SK-N-SH (cell line): ENCODE results near the gene ACSL6. TPM values are rescaled to one million over a fixed set of nuclear protein-coding genes. Genes with fewer than 3 reads are reported as not detected.

Experiments used
- CTCF ChIA-PET: fragments of 300-600, 350-600 bp; formaldehyde crosslinking; extraction: SDS; loops from one replicate; lab custom pipeline; 2021; lab: Yijun Ruan, JAX
- POLR2A ChIA-PET: fragments of 350-600 bp; sonication (Branson Sonifier 250); formaldehyde crosslinking; extraction: SDS; loops from one replicate; lab custom pipeline; 2020; ENCODE audit warnings: antibody characterized with exemption, inconsistent platforms; lab: Yijun Ruan, JAX
- DNase-seq: peaks from one replicate; pipeline ENCODE4 v3.0.0; 2012
- H2AFZ ChIP-seq: fragments of 200-600 bp; sonication (generic); 2 replicates; pipeline ENCODE4 v1.8.1; 2016; ENCODE audit warnings: antibody characterized with exemption, mild to moderate bottlenecking, low read depth
- H3F3A ChIP-seq: fragments of 200-600 bp; sonication (generic); replicated peaks from 2 replicates; pipeline ENCODE3; 2016; ENCODE audit warnings: antibody characterized with exemption, mild to moderate bottlenecking; ENCODE audit not compliant: insufficient read depth
- H3K27ac ChIP-seq, 2 experiments: fragments of 200-500 bp in 1 of 2; fragments of 200-600 bp in 1 of 2; sonication (Bioruptor generic) in 1 of 2; sonication (generic), shearing (Covaris generic) in 1 of 2; 2 replicates each; pipeline versions ENCODE4 v1.5.1 to v1.6.1; 2014 to 2016; ENCODE audit warnings: low read depth in 2 of 2, inconsistent platforms in 1 of 2, low read length in 1 of 2, mild to moderate bottlenecking in 1 of 2, mixed read lengths in 1 of 2
- H3K27me3 ChIP-seq: fragments of 200-600 bp; sonication (generic), shearing (Covaris generic); 2 replicates; pipeline ENCODE4 v1.6.1; 2016; ENCODE audit warnings: mixed run types; ENCODE audit not compliant: insufficient read depth
- H3K36me3 ChIP-seq, 2 experiments: fragments of 200-500 bp in 1 of 2; fragments of 200-600 bp in 1 of 2; sonication (Bioruptor generic) in 1 of 2; sonication (generic) in 1 of 2; replicated peaks in 1 of 2; 2 replicates each; pipeline versions ENCODE3 to v1.5.1; 2014 to 2016; ENCODE audit warnings: low read length in 1 of 2, mild to moderate bottlenecking in 1 of 2; ENCODE audit not compliant: insufficient read depth in 2 of 2, control insufficient read depth in 1 of 2
- H3K4me1 ChIP-seq, 2 experiments: fragments of 200-500 bp in 1 of 2; fragments of 200-600 bp in 1 of 2; sonication (Bioruptor generic) in 1 of 2; sonication (generic), shearing (Covaris generic) in 1 of 2; 2 replicates each; pipeline versions ENCODE4 v1.5.1 to v1.6.1; 2014 to 2016; ENCODE audit warnings: low read depth in 1 of 2, low read length in 1 of 2, mixed run types in 1 of 2; ENCODE audit not compliant: insufficient read depth in 2 of 2, control insufficient read depth in 1 of 2
- H3K4me2 ChIP-seq: fragments of 200-600 bp; sonication (generic), shearing (Covaris generic); 2 replicates; pipeline ENCODE4 v1.6.1; 2017; ENCODE audit warnings: mixed run types
- H3K4me3 ChIP-seq, 2 experiments: fragments of 200-500 bp in 1 of 2; fragments of 200-600 bp in 1 of 2; sonication (Bioruptor generic) in 1 of 2; sonication (generic), shearing (Covaris generic) in 1 of 2; 2 replicates each; pipeline versions ENCODE4 v1.5.1 to v1.8.1; 2014 to 2016; ENCODE audit warnings: low read depth in 2 of 2, inconsistent platforms in 1 of 2, low read length in 1 of 2, mild to moderate bottlenecking in 1 of 2, mixed read lengths in 1 of 2, moderate library complexity in 1 of 2
- H3K79me2 ChIP-seq: fragments of 200-600 bp; sonication (generic); 2 replicates; pipeline ENCODE4 v1.8.1; 2017; ENCODE audit warnings: mild to moderate bottlenecking; ENCODE audit not compliant: insufficient read depth
- H3K9ac ChIP-seq: fragments of 200-600 bp; sonication (generic); 2 replicates; pipeline ENCODE4 v1.6.1; 2017; ENCODE audit warnings: mixed run types
- H3K9me2 ChIP-seq: fragments of 200-600 bp; sonication (generic); 2 replicates; pipeline ENCODE4 v1.6.1; 2017; ENCODE audit warnings: mixed run types
- H3K9me3 ChIP-seq: fragments of 200-600 bp; sonication (generic); 2 replicates; pipeline ENCODE4 v1.6.1; 2017; ENCODE audit warnings: mixed run types, mild to moderate bottlenecking, moderate library complexity
- H4K20me1 ChIP-seq: fragments of 200-600 bp; sonication (generic); 2 replicates; pipeline ENCODE4 v1.6.1; 2017; ENCODE audit warnings: mild to moderate bottlenecking, mixed run types; ENCODE audit not compliant: insufficient read depth
- FOXJ3 ChIP-seq: sonication (generic); formaldehyde crosslinking; IDR thresholded peaks from 2 replicates; pipeline ENCODE4 v1.5.1; 2020; ENCODE audit warnings: mild to moderate bottlenecking, missing genetic modification reagents
- FOXM1 ChIP-seq: IDR thresholded peaks from 2 replicates; pipeline ENCODE4 v1.4.0; 2012; ENCODE audit warnings: low read depth, mild to moderate bottlenecking
- GABPA ChIP-seq: IDR thresholded peaks from 2 replicates; pipeline ENCODE4 v1.4.0; 2012; ENCODE audit warnings: low read depth, mild to moderate bottlenecking
- GATA2 ChIP-seq: sonication (generic); formaldehyde crosslinking; IDR thresholded peaks from 2 replicates; pipeline ENCODE4 v1.5.0; 2020; ENCODE audit warnings: mild to moderate bottlenecking, missing genetic modification reagents
- MXI1 ChIP-seq: IDR thresholded peaks from 2 replicates; pipeline ENCODE4 v1.6.1; 2012; ENCODE audit warnings: mild to moderate bottlenecking, low read depth, low read length, improper control_type of control experiment
- NRF1 ChIP-seq: IDR thresholded peaks from 2 replicates; pipeline ENCODE4 v1.6.1; 2012; ENCODE audit warnings: low read depth, mild to moderate bottlenecking, low read length
- POLR2AphosphoS5 ChIP-seq: IDR thresholded peaks from 2 replicates; pipeline ENCODE4 v1.6.1; 2012; ENCODE audit warnings: low read depth, low read length
- RXRA ChIP-seq: IDR thresholded peaks from 2 replicates; pipeline ENCODE4 v1.4.0; 2012; ENCODE audit warnings: low read depth, mild to moderate bottlenecking, borderline replicate concordance
- SMC3 ChIP-seq: IDR thresholded peaks from 2 replicates; pipeline ENCODE4 v1.6.1; 2012; ENCODE audit warnings: low read depth, low read length, improper control_type of control experiment
- TCF12 ChIP-seq: IDR thresholded peaks from 2 replicates; pipeline ENCODE4 v1.4.0; 2012
- TEAD4 ChIP-seq: IDR thresholded peaks from 2 replicates; pipeline ENCODE4 v1.4.0; 2012; ENCODE audit warnings: mild to moderate bottlenecking, borderline replicate concordance; ENCODE audit not compliant: insufficient read depth
- WGBS: methylation state at CpG from one replicate; pipeline ENCODE4 v1.1.6; 2017; ENCODE audit warnings: low lambda C conversion rate; 5-methylcytosine and 5-hydroxymethylcytosine counted together
- polyA plus RNA-seq, 3 experiments: library from polyadenylated mRNA; depleted of rRNA; stranded (reverse); fragments of >200 nt; gene quantifications; 2 replicates each; pipeline ENCODE4 v1.2.3, GENCODE V29; 2012
- TF ChIP-seq, protein P1 (sequence below): IDR thresholded peaks from 2 replicates; pipeline ENCODE4 v1.4.0; 2012; ENCODE audit warnings: low read depth
- TF ChIP-seq, protein P2 (sequence below): IDR thresholded peaks from 2 replicates; pipeline ENCODE4; 2012
- TF ChIP-seq, protein P3 (sequence below): IDR thresholded peaks from 2 replicates; pipeline ENCODE4 v1.4.0; 2012; ENCODE audit warnings: low read depth, borderline replicate concordance
- TF ChIP-seq, protein P4 (sequence below): IDR thresholded peaks from 2 replicates; pipeline ENCODE4 v1.6.1; 2012; ENCODE audit warnings: mild to moderate bottlenecking, low read depth, low read length, moderate library complexity

ACSL6 gene
- polyA plus RNA-seq, 1 of the 3 experiments (the other 2 are of a cell fraction) = 0.46 TPM

DNA sequence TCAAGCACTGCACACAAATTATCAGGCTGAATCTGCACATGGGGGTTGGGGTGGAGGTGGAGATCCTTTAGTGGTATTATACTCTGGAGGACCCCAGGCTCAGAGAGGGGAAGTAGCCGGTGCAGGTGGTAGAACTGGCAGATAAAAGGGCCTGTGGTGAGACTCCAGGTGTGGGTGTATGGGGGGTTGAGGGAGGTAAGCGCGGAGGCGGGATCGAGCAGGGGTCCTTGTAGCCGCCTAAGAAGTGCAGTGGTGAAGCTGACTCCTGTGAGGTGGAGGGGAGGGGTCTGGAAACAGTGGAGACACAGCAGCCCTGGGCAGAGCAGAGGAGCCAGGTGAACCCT is 841 bp downstream of the ACSL6 start:
- Histone ChIP-seq H2AFZ (no peak overlapping the region), H4K20me1 (no peaks in the 10 kb centered on the region), H3K9ac (no peak overlapping the region), H3K4me1 (peaks cover 0 to 9% of the 10 kb centered on the region in 2 experiments; a peak in 1 of 4 replicates), H3K9me3 (no peaks in the 10 kb centered on the region), H3K27me3 (no peaks in the 10 kb centered on the region), H3F3A (no peaks in the 10 kb centered on the region), H3K9me2 (no peaks in the 10 kb centered on the region), H3K79me2 (no peaks in the 10 kb centered on the region), H3K27ac (no peak overlapping the region), H3K4me2 (no peak overlapping the region), H3K4me3 (no peak overlapping the region), H3K36me3 (no peaks in the 10 kb centered on the region)
- ChIA-PET POLR2A (no interaction called here), CTCF (interaction anchor here (0.9 to 7.4 kb wide), 7 partner anchors 10 to 587 kb away, joined by 3 to 152 read pairs (median 3); partner anchors contain the start of gene FNIP1)
- WGBS = 95% methylated on average over 6 of the region's 6 CpGs
- TF ChIP-seq TCF12 (no peak), FOXM1 (no peak), GATA2 (CRISPR knock-in tag) (no peak), GABPA (no peak), NRF1 (no peak), POLR2AphosphoS5 (no peak), SMC3 (no peak), FOXJ3 (CRISPR knock-in tag) (no peak)
- TF ChIP-seq, protein P1, sequence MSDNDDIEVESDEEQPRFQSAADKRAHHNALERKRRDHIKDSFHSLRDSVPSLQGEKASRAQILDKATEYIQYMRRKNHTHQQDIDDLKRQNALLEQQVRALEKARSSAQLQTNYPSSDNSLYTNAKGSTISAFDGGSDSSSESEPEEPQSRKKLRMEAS = no peak
- DNase-seq = no peak

DNA sequence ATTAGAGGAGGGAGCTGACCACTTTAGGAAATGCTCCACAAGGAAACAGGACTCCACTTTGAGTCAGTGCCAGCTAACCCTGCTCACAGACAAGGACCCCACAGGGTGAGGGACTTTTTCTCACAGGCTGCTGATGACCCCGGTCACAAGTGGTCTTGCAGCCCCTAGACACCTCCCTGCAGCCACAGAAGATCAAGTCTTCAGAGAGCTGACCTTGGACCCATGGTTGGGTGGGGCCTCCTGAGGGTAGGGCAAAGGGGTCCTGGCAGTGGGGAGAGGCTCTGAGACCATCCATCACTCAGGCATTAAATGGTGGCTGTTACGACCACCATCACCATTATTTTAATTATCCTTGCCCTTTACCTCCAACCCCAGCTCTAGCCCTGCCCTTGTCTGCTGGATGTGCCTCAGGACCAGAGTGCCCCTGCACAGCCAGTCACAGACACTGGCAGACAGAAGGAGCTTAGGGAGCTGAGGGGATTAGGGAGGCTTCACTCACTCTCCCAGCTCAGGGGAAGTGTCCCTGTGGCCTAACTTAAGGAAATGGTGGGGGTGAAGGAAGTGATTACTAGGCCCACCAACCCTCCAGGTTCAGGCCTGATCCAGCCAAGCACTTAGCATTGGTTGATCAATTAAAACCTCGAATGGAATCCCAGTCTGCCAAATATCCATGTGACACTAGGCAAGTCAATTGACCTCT is 1.6 kb downstream of the ACSL6 start:
- Histone ChIP-seq H3K27ac (no peak overlapping the region), H3F3A (no peaks in the 10 kb centered on the region), H3K9ac (no peak overlapping the region), H3K27me3 (no peaks in the 10 kb centered on the region), H3K4me1 (peaks cover 0 to 9% of the 10 kb centered on the region in 2 experiments; a peak in 1 of 4 replicates), H3K79me2 (no peaks in the 10 kb centered on the region), H3K9me2 (no peaks in the 10 kb centered on the region), H3K4me3 (no peak overlapping the region), H2AFZ (no peak overlapping the region), H4K20me1 (no peaks in the 10 kb centered on the region), H3K9me3 (no peaks in the 10 kb centered on the region), H3K36me3 (no peaks in the 10 kb centered on the region), H3K4me2 (no peak overlapping the region)
- no peak for DNase-seq
- WGBS = 53% methylated on average over 3 of the region's 3 CpGs
- TF ChIP-seq, protein P1 = no peak
- TF ChIP-seq RXRA = no peak
- TF ChIP-seq POLR2AphosphoS5 = no peak
- TF ChIP-seq, protein P2, sequence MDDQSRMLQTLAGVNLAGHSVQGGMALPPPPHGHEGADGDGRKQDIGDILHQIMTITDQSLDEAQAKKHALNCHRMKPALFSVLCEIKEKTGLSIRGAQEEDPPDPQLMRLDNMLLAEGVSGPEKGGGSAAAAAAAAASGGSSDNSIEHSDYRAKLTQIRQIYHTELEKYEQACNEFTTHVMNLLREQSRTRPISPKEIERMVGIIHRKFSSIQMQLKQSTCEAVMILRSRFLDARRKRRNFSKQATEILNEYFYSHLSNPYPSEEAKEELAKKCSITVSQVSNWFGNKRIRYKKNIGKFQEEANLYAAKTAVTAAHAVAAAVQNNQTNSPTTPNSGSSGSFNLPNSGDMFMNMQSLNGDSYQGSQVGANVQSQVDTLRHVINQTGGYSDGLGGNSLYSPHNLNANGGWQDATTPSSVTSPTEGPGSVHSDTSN = no peak
- no peak for TF ChIP-seq MXI1
- TF ChIP-seq, protein P3, sequence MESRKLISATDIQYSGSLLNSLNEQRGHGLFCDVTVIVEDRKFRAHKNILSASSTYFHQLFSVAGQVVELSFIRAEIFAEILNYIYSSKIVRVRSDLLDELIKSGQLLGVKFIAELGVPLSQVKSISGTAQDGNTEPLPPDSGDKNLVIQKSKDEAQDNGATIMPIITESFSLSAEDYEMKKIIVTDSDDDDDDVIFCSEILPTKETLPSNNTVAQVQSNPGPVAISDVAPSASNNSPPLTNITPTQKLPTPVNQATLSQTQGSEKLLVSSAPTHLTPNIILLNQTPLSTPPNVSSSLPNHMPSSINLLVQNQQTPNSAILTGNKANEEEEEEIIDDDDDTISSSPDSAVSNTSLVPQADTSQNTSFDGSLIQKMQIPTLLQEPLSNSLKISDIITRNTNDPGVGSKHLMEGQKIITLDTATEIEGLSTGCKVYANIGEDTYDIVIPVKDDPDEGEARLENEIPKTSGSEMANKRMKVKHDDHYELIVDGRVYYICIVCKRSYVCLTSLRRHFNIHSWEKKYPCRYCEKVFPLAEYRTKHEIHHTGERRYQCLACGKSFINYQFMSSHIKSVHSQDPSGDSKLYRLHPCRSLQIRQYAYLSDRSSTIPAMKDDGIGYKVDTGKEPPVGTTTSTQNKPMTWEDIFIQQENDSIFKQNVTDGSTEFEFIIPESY = no peak
- TF ChIP-seq, protein P4, sequence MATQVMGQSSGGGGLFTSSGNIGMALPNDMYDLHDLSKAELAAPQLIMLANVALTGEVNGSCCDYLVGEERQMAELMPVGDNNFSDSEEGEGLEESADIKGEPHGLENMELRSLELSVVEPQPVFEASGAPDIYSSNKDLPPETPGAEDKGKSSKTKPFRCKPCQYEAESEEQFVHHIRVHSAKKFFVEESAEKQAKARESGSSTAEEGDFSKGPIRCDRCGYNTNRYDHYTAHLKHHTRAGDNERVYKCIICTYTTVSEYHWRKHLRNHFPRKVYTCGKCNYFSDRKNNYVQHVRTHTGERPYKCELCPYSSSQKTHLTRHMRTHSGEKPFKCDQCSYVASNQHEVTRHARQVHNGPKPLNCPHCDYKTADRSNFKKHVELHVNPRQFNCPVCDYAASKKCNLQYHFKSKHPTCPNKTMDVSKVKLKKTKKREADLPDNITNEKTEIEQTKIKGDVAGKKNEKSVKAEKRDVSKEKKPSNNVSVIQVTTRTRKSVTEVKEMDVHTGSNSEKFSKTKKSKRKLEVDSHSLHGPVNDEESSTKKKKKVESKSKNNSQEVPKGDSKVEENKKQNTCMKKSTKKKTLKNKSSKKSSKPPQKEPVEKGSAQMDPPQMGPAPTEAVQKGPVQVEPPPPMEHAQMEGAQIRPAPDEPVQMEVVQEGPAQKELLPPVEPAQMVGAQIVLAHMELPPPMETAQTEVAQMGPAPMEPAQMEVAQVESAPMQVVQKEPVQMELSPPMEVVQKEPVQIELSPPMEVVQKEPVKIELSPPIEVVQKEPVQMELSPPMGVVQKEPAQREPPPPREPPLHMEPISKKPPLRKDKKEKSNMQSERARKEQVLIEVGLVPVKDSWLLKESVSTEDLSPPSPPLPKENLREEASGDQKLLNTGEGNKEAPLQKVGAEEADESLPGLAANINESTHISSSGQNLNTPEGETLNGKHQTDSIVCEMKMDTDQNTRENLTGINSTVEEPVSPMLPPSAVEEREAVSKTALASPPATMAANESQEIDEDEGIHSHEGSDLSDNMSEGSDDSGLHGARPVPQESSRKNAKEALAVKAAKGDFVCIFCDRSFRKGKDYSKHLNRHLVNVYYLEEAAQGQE = no peak
- no peak for TF ChIP-seq TEAD4
- ChIA-PET CTCF (interaction anchor here (0.8 to 7.4 kb wide), 9 partner anchors 9 to 587 kb away, joined by 3 to 152 read pairs (median 3); partner anchors contain the start of gene FNIP1), POLR2A (interaction anchor here (1.0 kb wide), 1 partner anchor 421 kb away, joined by 3 read pairs; no protein-coding TSS in a partner anchor)
